ENCODE data around the gene PRAMEF20. TPM values are rescaled to one million over a fixed set of nuclear protein-coding genes. Genes with fewer than 3 reads are reported as not detected.
"Not testable (repeated sequence)": the region's sequence is repeated elsewhere in the genome, so short reads cannot be mapped to it uniquely, and the experiment has no call there.

The PRAMEF20 gene
- polyA plus RNA-seq (ENCODE audit: insufficient read length): not detected
- long read RNA-seq, donor 1: 0 reads
- long read RNA-seq, donor 2: 0 reads
- long read RNA-seq, donor 3: 0 reads
- long read RNA-seq, donor 4: 0 reads
- long read RNA-seq, donor 5: 0 reads
- long read RNA-seq, donor 6: 0 reads
- long read RNA-seq, donor 7: 0 reads
- long read RNA-seq, donor 8: 0 reads

DNA sequence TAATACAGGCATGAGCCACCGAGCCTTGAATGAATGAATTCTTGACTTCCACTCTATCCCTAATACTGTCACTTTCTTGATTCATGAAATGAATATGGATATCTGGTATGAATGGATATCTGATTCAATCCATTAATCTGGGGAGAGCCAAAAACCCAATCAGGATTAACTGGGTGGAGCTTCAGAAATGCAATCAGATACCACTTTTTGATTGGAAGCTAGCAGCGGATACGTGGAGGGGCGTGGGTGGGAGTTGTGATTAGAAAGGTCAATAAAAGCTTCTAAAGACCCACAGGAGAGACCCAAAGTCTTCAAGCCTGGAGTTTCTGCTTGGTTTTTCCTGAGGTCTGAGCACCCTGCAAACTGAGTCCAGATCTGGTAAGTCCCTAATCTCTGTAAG lies at the start of gene PRAMEF20:
Gene PRAMEF20 (plus strand): TSS at position 301 of the 400 bp plus-strand sequence. CDS start 5,905 bp downstream, outside the sequence.
- DNase-seq: not testable (repeated sequence)

DNA sequence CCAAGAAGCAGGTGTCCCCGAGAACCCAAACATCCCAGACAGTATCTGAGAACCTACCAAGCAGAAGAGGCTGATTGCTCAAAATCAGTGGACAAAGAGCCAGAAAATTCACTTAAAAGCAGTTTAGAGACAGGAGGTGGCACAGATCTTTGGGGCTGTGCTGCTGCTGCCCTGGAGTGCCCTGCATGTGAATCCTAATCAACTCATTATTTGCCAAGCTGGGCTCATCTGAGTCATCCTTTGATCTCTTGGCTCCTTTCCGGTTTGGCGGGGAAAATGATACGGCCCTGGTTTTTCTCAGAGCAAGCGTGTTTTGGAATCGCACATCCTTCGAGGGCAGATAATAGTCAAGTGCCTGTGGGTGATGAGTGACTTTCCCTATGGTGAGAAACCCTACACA lies 47.9 kb upstream of the PRAMEF20 start:
- DNase-seq: not testable (repeated sequence)

DNA sequence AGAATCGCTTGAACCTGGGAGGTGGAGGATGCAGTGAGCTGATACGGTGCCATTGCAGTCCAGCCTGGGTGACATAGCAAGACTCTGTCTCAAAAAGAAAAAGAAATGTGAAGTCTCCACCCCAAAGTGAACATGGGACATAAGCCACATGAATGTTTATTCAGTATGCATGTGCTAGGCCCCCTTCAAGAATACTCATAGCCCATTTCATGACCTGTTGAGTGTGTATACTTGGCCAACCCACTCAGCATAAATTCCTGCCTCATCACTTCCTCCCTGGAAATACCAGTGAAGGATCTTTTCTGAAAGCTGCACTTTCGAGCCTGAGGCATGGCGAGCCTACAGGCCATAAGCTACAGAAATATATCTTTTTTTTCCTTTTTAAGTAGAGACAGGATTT lies 45.3 kb upstream of the PRAMEF20 start:
- DNase-seq: not testable (repeated sequence)

DNA sequence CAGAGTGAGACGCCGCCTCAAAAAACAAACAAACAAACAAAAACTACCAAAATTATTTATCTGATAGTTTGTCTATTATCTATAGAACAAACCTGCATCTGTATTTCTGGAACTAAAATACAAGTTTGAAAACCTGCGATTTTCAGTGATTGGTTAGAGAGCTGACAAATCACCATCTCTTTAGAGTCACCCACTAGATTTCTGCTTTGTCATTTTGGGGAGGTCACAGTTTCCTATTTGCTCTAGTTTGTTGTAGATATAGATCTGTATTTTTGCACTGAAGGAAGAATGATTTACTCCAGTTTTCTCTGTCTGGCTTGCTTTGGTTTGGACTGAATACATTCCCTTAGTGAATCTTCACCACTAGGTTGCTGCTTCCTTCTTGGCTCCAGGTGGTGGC lies 43.7 kb upstream of the PRAMEF20 start:
- DNase-seq: not testable (repeated sequence)

DNA sequence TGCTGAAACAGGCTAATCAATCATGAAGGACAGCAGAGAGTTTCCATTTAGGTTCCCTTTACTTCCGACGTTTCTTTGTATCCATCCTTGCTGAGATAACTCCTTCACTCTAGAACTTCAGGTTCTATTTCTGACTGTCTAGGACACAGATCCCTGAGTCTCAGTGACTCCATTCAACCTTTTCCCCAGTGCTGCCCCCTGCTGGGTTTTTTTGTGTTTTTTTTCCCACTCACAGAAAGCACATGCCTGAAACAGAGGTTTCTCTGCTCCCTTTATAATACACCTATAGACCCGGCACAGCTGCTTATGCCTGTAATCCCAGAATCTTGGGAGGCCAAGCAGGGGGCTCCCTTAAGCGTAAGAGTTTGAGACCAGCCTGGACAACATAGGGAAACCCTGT lies 41.7 kb upstream of the PRAMEF20 start:
- DNase-seq: peak; percentile 14

DNA sequence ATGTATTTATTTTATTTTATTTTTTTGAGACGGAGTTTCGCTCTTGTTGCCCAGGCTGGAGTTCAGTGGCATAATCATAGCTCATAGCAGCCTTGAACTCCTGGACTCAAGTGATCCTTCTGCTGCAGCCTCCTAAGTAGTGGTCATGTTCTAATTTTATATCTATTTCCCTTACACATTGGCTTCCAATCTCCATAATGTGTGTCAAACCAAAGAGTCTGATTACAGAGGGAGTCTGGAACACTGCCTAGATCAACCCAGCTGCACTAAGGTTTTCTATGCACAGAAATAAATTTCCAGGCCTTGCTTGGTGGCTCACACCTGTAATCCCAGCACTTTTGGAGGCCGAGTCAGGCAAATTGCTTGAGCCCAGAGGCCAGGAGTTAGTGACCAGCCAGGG lies 31.3 kb upstream of the PRAMEF20 start:
- DNase-seq: not testable (repeated sequence)

DNA sequence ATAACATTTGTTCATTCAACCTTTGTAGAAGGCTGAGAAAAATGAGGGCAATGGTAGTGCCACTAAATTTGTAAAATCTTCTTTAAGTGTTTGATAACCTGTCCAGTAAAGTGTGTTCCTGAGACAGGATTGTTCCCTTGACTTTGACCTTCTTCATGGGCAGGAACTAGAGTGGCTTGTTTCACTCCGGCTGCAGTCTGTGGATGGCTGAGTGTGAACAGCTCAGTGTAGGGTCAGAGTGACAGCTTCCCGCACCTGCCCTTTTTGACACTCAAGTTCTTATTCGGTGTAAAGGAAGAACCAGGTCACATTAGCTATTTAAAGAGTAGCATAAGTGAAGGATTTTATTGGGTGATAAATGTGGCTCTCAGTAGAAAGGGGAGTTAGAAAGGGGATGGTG lies 29.9 kb upstream of the PRAMEF20 start:
- not testable (repeated sequence) for DNase-seq

DNA sequence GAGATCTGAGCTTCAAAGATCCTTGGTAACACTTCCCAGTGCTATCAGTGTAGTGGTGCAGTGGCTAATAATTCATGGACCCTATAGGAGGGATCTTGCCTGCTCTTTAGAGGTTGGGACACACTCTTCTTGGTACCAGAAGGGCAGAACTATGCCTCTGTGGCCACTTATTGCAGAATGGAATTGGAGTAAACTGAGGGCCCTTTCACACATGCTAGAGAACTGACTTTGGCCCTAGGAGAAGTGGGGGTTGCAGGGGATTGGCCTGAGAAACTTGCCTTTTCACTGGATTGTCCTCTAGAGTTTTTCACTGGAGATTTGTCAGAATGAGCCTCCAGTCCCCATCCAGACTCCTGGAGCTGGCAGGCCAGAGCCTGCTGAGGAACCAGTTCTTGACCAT lies 20.9 kb upstream of the PRAMEF20 start, which contains the start of gene PRAMEF17:
Gene PRAMEF17 (plus strand): TSS at position 301 of the 400 bp plus-strand sequence. CDS start 26 bp downstream, at position 327.
- DNase-seq: not testable (repeated sequence)

DNA sequence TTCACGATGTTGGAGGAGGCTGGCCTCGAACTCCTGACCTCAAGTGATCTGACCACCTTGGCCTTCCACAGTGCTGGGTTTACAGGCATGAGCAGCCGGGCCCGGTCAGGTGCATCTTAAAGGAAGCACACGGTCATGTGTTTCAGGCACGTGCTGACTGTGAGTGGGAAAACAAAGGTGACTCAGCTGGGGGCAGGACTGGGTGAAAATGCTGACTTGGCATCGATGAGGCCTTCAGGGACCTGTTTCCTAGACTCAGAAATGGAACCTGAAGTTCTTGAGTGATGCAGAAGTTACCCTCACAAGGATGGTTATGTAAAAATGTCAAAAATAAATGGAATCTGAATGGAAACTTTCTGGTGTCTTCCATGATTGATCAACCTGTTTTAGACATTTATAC lies 17.2 kb upstream of the PRAMEF20 start:
- DNase-seq: not testable (repeated sequence)

DNA sequence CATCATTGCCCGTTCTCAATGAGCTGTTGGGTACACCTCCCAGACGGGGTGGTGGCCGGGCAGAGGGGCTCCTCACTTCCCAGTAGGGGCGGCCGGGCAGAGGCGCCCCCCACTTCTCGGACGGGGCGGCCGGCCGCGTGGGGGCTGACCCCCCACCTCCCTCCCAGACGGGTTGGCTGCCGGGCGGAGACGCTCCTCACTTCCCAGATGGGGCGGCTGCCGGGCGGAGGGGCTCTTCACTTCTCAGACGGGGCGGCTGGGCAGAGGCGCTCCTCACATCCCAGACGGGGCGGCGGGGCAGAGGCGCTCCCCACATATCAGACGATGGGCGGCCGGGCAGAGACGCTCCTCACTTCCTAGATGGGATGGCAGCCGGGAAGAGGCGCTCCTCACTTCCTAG lies 15.5 kb upstream of the PRAMEF20 start:
- DNase-seq: not testable (repeated sequence)

DNA sequence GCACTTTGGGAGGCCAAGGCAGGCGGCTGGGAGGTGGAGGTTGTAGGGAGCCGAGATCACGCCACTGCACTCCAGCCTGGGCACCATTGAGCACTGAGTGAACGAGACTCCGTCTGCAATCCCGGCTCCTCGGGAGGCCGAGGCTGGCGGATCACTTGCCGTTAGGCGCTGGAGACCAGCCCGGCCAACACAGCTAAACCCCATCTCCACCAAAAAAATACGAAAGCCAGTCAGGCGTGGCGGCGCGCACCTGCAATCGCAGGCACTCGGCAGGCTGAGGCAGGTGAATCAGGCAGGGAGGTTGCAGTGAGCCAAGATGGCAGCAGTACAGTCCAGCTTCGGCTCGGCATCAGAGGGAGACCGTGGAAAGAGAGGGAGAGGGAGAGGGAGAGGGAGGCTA lies 14.9 kb upstream of the PRAMEF20 start:
- DNase-seq: not testable (repeated sequence)

DNA sequence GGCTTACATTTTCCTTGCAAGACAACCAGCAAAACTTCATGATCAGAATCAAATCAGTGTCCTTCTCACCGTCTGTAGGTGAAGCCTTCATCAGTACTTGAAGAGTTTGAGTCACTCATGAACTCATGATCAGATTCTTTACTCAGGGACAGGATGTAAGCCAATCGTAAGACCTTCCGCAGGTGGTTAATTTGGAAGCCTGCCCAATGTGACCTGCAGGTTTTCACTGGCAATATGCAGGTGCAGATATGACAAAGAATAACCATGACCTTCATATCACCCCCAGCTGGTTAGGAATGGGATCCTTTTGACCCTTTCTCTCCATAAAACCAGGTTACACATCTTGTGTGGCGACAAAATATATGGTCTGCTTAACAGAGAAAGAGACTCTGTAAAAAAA lies 2.4 kb upstream of the PRAMEF20 start:
- no peak for DNase-seq

DNA sequence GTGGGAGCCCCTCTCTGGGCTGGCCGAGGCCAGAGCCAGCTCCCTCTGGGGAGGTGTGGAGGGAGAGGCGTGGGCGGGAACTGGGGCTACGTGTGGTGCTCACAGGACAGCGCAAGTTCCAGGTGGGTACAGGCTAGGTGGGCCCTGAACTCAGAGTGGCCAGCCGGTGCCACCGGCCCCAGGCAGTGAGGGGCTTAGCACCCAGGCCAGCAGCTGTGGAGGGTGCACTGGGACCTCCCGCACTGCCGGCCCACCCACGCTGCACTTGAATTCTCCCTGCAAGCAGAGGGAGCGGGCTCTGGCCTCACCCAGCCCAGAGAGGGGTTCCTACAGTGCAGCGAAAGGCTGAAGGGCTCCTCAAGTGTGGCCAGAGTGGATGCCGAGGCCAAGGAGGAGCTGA lies 20.2 kb downstream of the PRAMEF20 start:
- no peak for DNase-seq

DNA sequence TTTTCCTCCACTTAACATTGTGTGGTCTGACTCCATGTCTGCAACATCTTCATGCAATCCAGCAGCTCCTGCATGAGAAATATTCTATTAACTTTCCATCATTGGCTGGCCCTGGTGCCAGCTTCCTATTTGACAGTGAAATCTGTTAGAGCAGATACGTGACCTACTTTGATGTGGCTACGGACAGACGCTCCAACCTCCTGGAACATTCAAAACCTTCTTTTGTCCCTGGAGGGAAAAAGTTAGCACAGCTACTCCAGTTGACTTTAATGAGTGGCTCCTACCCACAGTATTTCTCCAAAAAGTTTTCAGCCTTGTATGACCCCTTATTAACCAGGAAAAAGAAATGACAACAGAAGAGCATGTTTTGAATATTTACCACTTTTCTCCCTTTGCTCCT lies 22.0 kb downstream of the PRAMEF20 start:
- DNase-seq: no peak

DNA sequence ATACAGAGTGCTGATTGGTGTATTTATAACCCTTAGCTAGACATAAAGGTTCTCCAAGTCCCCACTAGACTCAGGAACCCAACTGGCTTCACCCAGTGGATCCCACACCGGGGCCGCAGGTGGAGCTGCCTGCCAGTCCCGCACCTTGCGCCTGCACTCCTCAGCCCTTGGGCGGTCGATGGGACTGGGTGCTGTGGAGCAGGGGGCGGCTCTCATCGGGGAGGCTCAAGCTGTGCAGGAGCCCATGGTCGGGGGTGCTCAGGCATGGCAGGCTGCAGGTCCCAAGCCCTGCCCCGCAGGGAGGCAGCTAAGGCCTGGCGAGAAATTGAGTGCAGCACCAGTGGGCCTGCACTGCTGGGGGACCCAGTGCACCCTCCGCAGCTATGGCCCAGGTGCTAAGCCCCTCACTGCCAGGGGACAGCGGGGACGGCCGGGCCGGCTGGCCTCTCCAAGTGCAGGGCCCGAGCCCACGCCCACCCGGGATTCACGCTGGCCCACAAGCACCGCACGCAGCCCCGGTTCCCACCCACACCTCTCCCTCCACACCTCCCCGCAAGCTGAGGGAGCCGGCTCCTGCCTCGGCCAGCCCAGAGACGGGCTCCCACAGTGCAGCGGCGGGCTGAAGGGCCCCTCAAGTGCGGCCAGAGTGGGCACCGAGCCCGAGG lies 23.6 kb downstream of the PRAMEF20 start:
- not testable (repeated sequence) for DNase-seq

DNA sequence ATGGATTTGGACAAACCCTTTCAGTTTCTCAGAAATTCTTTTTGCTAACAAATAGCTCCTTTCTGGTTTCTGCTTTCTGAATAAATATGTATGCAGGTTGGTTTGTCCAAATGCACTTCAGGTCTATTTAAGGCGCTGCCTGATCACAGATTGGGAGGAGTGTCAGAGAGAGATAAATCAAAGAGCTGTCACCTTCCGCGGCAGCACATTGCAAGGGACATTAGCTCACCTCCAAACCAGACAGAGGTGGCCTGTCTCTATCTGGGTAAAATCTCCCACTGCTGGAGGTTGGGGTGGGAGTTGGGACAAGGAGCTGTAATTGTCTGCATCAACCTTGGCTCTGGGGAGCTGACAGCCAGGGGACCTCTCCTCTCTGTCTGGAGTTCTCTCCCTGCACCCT lies 25.2 kb downstream of the PRAMEF20 start:
- DNase-seq: peak; percentile 10

DNA sequence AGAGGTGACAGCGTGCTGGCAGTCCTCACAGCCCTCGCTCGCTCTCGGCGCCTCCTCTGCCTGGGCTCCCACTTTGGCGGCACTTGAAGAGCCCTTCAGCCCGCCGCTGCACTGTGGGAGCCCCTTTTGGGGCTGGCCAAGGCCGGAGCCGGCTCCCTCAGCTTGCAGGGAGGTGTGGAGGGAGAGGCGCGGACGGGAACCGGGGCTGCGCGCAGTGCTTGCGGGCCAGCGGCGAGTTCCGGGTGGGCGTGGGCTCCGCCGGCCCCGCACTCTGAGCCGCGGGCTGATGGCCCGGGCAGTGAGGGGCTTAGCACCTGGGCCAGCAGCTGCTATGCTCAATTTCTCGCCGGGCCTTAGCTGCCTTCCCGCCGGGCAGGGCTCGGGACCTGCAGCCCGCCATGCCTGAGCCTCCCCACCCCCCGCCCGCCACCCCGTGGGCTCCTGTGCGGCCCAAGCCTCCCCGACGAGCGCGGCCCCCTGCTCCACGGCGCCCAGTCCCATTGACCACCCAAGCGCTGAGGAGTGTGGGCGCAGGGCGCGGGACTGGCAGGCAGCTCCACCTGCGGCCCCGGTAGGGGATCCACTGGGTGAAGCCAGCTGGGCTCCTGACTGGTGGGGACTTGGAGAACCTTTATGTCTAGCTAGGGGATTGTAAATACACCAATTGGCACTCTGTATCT lies 29.0 kb downstream of the PRAMEF20 start:
- DNase-seq: not testable (repeated sequence)

DNA sequence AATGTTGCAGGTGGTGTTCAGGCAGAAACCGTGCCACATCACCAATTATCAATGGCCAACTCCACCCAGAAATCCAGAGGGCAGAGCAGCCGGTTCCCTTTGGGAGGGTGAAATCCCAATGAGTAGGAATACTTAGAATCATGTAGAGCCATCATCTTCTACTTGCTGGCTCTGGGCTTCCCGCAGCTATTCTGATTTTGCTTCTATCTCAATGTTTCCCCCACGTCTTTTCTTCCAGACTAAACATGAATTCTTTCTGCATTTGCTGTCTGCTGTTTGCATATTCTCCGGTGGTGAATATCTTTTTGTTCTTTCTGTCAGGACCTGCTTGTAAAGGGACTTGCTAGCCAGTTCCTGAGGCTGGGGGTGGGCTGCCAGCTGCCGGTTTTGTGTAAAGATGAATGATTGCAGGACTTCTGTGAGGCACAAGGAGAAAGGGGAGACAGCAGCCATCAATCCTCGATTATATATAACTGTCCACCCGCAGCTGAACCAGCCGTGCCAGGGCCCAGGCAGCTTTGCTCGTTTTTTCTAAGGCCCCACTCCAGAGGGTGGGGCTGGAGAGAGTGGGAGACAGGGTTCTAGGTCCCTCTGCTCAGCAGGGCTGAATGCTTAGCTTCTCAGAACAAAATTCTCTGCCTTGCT lies 33.2 kb downstream of the PRAMEF20 start:
- DNase-seq: no peak

DNA sequence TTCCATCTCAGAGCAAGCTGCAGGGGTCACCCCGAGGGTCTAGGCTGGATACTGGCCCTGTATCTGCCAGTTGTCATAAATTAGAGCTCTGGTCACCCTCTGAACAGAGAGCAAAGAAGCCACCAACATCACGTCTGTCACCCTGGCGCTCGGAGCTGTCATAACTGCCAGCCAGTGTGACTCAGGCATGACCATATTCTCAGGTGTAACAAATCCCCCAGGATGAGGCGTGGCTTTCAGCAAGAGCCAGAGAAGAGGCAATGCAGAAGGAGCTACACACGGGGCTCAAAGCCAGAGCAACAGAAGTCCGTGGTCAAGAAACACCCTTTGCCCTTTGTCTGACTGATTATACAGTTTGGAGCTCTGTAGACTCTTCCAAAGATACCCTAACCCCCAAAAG lies 40.0 kb downstream of the PRAMEF20 start:
- no peak for DNase-seq

DNA sequence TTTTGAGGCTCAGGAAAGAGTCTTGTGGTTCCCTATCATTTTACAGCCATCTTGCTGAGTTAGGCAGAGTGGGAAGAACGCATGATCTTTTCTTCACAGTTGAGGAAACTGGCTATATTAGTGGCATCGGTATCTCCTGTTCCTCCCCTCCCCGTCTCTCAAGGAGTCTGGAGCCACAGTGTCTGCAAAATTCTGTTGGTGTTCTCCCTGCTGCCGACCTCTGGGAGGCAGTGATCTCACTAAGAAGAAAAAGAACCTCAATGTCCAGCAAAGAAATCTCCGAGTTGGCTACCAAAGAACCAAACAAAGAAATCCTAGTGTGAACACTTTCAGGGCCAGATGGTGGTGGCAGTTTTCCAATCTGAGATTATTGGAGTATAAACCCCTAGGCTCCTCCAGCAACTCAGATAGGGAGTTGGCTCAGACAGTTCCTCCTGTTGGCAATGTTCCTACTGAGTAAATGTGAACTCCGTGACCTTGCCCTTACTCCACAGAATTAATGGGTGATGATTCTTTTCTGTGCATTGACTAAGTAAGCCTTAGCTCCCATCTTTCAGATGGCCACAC lies 41.2 kb downstream of the PRAMEF20 start:
- DNase-seq: no peak

DNA sequence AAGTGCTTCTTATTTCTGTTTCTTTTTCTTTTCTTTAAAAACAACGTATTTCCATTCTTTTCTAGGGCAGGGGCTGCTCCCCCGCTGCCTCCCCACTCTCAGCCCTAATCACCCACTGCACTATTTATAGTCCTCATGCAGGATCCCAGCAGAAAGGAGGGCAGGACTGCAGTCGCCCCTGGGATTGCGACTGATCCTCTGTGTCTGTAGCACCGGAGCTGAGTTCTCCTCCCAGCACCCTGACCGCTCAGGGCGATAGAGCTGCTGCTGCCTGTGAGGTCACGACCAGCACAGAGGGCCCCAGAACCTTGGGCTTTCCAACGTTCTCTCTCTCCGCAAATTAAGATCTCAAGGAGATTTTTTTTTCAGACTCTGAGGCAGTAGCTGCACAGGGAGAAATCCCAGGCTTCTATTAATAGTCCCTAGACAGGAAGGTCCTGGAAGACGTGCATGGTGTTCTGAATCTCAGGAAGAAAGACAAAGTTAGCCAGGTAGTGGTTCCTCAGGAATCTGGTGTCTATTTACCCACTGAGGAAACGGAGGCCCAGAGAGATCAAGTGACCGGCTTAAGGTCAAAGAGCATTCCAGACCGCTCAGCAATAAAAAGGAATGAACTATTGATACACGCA lies 46.8 kb downstream of the PRAMEF20 start:
- no peak for DNase-seq

DNA sequence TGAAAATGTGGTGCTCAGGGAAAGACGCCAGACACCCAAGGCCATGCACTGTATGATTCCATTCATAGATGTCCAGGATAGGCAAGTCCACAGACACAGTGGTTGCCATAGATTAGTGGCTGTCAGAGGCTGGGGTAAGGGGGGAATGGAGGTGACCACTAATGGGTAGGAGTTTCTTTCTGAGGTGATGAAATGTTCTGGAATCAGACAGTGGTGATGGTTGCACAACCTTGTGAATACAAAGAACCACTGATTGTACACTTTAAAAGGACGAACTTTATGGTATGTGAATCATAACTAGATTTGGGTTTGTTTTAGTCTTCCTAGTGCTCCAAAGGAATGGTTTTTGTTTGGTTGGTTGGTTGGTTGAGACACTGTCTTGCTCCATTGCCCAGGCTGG lies 51.7 kb downstream of the PRAMEF20 start:
- no peak for DNase-seq

Measured in left kidney (tissue), 8 donors.